Heart right ventricle (tissue), 16 donors: ENCODE results near the gene EEF1AKMT2. TPM values are rescaled to one million over a fixed set of nuclear protein-coding genes. Genes with fewer than 3 reads are reported as not detected.

Source experiments
- ATAC-seq, 8 donors: fragments of 200-7000 bp; cut with Tn5 transposase; one replicate each; pipeline ENCODE4 v1.9.1; 2020; ENCODE audit warnings: mild to moderate bottlenecking in 8 of 8, moderate library complexity in 8 of 8, moderate number of reproducible peaks in 1 of 8
- DNase-seq, 2 donors: peaks; one replicate each; pipeline ENCODE4 v3.0.0-alpha.2; 2020
- H3K27ac ChIP-seq, 10 donors: fragments of 200-600 bp; sonication (generic) in 2 of 10; one replicate each; pipeline versions ENCODE4 v1.5.0 to v1.8.0; 2020 to 2022; ENCODE audit warnings: mild to moderate bottlenecking in 3 of 10
- H3K27me3 ChIP-seq, 7 donors: fragments of 200-600 bp; one replicate each; pipeline ENCODE4 v1.8.0; 2021 to 2022; ENCODE audit warnings: mild to moderate bottlenecking in 2 of 7
- H3K36me3 ChIP-seq, 9 donors: fragments of 200-600 bp; sonication (generic) in 1 of 9; one replicate each; pipeline versions ENCODE4 v1.5.0 to v1.8.0; 2020 to 2022; ENCODE audit warnings: mild to moderate bottlenecking in 2 of 9
- H3K4me1 ChIP-seq, 9 donors: fragments of 200-600 bp; sonication (generic) in 1 of 9; one replicate each; pipeline versions ENCODE4 v1.5.0 to v1.8.0; 2020 to 2022; ENCODE audit warnings: mild to moderate bottlenecking in 4 of 9
- H3K4me3 ChIP-seq, 10 donors: fragments of 200-600 bp; sonication (generic) in 2 of 10; one replicate each; pipeline versions ENCODE4 v1.5.0 to v1.8.0; 2020 to 2022; ENCODE audit warnings: mild to moderate bottlenecking in 7 of 10, moderate library complexity in 2 of 10
- H3K9me3 ChIP-seq, 11 donors: fragments of 200-600 bp in 10 of 11; sonication (generic) in 2 of 11; one replicate each; pipeline versions ENCODE4 v1.5.0 to v1.8.0; 2013 to 2022; ENCODE audit warnings: mild to moderate bottlenecking in 2 of 11, control low read depth in 1 of 11, moderate library complexity in 1 of 11
- CTCF ChIP-seq, 9 donors: fragments of 200-600 bp; sonication (generic) in 2 of 9; IDR thresholded peaks; one replicate each; pipeline versions ENCODE4 v1.5.0 to v1.8.0; 2021 to 2022; ENCODE audit warnings: antibody characterized with exemption in 9 of 9, mild to moderate bottlenecking in 5 of 9, moderate library complexity in 1 of 9
- WGBS, 2 donors: extraction: QIAGEN DNeasy Blood & Tissue Kit; methylation state at CpG; one replicate each; pipeline ENCODE4 v1.1.7; 2013; ENCODE audit warnings: inconsistent platforms in 1 of 2; 5-methylcytosine and 5-hydroxymethylcytosine counted together
- intact Hi-C, 10 donors: fragments of 100-400 bp; cut with DNase I; formaldehyde crosslinking; loops; one replicate each; pipeline versions ENCODE4 v1.11.1 to v1.14.2; 2022
- polyA plus RNA-seq, 2 donors: library from polyadenylated mRNA; stranded (reverse); fragments of 200-250 nt; gene quantifications; one replicate each; pipeline ENCODE4 v1.2.3, GENCODE V29; 2013
- total RNA-seq, 10 donors: library from RNA; stranded (reverse); fragmentation: NEBNext Ultra II Directional in 3 of 10; extraction: Animal tissue kit (Norgen Biotek cat#: 25700) in 3 of 10; gene quantifications; one replicate each; pipeline versions ENCODE4 v1.2.1 to v1.2.4, GENCODE V29; 2021 to 2023
- donor health status: Arrhythmogenic right ventricular cardiomyopathy.
- donor health status: ischemic (EF 13 %, LVEDD 7.1; RV severe dilation, severe dysfunction).
- donor health status: healthy with polysubstance abuse.
- donor health status: DM: no; HTN: yes; CAD: no.
- donor health status: DM: no; HTN: no; CAD: no.
- donor health status: ischemic (EF 25% LVEDD 6.9; RV normal size, moderate dysfunction).
- donor health status: ischemic (EF 25% LVEDD 5.7; RV mildly dilated, moderate dysfunction).
- donor health status: healthy.
- donor health status: DM: yes; HTN: yes; CAD: no.
- donor health status: Ischemic cardiomyopathy.
- donor health status: ischemic (EF 35%, LVEDD 5.7; RV mildly dilated, moderate dysfunction).
- donor health status: nonischemic (EF 11% LVEDD 7.7; RV severe dilation, severe dysfunction).
- donor health status: DM: yes; HTN: yes; CAD: no.
- donor health status: PGD.
- donor health status: ischemic (EF 29% LVEDD 5.4; RV normal size, mild dysfunction).
- donor health status: nonischemic (EF 23%, LVEDD 6.1; RV moderate dilation, normal function).

Gene EEF1AKMT2
- total and polyA plus RNA-seq, 12 donors, result 7.4 to 18.8 (median 13.0) TPM

GRCh38 chr10:124731551-124731950 lies 60.1 kb downstream of the EEF1AKMT2 start:
- H3K9me3 ChIP-seq, result no peaks in the 10 kb centered on the region
- peak overlapping the region in 6 of 10 donors; percentile 3 to 84 (median 82) for H3K27ac ChIP-seq
- intact Hi-C loops, result loop anchor here in 2 of 10 donors (10.0 kb wide), 1 partner anchor 47 kb away; no protein-coding TSS in a partner anchor
- no peak for ATAC-seq
- peaks cover 54 to 100% (median 98%) of the 10 kb centered on the region in 9 donors for H3K4me1 ChIP-seq
- H3K36me3 ChIP-seq, result peaks cover 0 to 5% (median 0%) of the 10 kb centered on the region in 9 donors
- DNase-seq, result no peak
- no peak for TF ChIP-seq CTCF (IDR thresholded peaks at IDR 0.05)
- H3K27me3 ChIP-seq, result no peaks in the 10 kb centered on the region
- WGBS, 2 donors, result 83 to 85% methylated on average over 9 of the region's 9 CpGs
- no peak overlapping the region for H3K4me3 ChIP-seq

GRCh38 chr10:124730790-124731189 lies 60.9 kb downstream of the EEF1AKMT2 start:
- Histone ChIP-seq H3K27ac (peak overlapping the region in 3 of 10 donors; percentile 1 to 84 (median 3)), H3K9me3 (no peaks in the 10 kb centered on the region), H3K4me1 (peaks cover 54 to 100% (median 98%) of the 10 kb centered on the region in 9 donors), H3K27me3 (no peaks in the 10 kb centered on the region), H3K36me3 (peaks cover 0 to 5% (median 0%) of the 10 kb centered on the region in 9 donors), H3K4me3 (no peak overlapping the region)
- intact Hi-C loops, result loop anchor here in 2 of 10 donors (10.0 kb wide), 1 partner anchor 46 kb away; no protein-coding TSS in a partner anchor
- no peak for DNase-seq
- WGBS, 2 donors, result 86 to 90% methylated on average over 3 of the region's 3 CpGs
- ATAC-seq, result no peak
- TF ChIP-seq CTCF (IDR thresholded peaks at IDR 0.05), result no peak

GRCh38 chr10:124728830-124729661 lies 62.6 kb downstream of the EEF1AKMT2 start:
- DNase-seq (no peak), ATAC-seq (peak in 1 of 8 donors; percentile 2)
- intact Hi-C loops, result no loop called here
- Histone ChIP-seq H3K4me3 (no peak overlapping the region), H3K36me3 (peaks cover 0 to 5% (median 0%) of the 10 kb centered on the region in 9 donors), H3K27ac (peak overlapping the region; percentile 24 to 89 (median 76)), H3K9me3 (no peaks in the 10 kb centered on the region), H3K4me1 (peaks cover 49 to 100% (median 98%) of the 10 kb centered on the region in 9 donors), H3K27me3 (no peaks in the 10 kb centered on the region)
- TF ChIP-seq CTCF (IDR thresholded peaks at IDR 0.05), result no peak
- 48 to 57% methylated on average over 8 of the region's 8 CpGs for WGBS, 2 donors

- WGBS, 2 donors, result 42 to 43% methylated on average over 14 of the region's 14 CpGs
- H3K27ac ChIP-seq, result peak overlapping the region; percentile 36 to 89 (median 76)
These were observed 63.4 kb downstream of the EEF1AKMT2 start for GRCh38 chr10:124728071-124728829.

More at GRCh38 chr10:124728071-124728829, 63.4 kb downstream of the EEF1AKMT2 start:
- H3K9me3 ChIP-seq, result no peaks in the 10 kb centered on the region
- intact Hi-C loops, result no loop called here
- H3K36me3 ChIP-seq, result peaks cover 0 to 5% (median 0%) of the 10 kb centered on the region in 9 donors
- DNase-seq (no peak), ATAC-seq (peak; percentile 46 to 80 (median 67))
- H3K27me3 ChIP-seq, result no peaks in the 10 kb centered on the region
- peaks cover 49 to 100% (median 98%) of the 10 kb centered on the region in 9 donors for H3K4me1 ChIP-seq
- no peak for TF ChIP-seq CTCF (IDR thresholded peaks at IDR 0.05)
- no peak overlapping the region for H3K4me3 ChIP-seq
